ENCODE results near the gene FAM221A. TPM values are rescaled to one million over a fixed set of nuclear protein-coding genes. Genes with fewer than 3 reads are reported as not detected.

Gene FAM221A
- total RNA-seq, 4 donors from 2014 or later = 2.2 to 3.8 (median 2.5) TPM

GRCh38 chr7:23742051-23742450 is 62.1 kb downstream of the FAM221A start:
- TF ChIP-seq POLR2A (IDR thresholded peaks at IDR 0.05) = no peak
- TF ChIP-seq, protein P1, sequence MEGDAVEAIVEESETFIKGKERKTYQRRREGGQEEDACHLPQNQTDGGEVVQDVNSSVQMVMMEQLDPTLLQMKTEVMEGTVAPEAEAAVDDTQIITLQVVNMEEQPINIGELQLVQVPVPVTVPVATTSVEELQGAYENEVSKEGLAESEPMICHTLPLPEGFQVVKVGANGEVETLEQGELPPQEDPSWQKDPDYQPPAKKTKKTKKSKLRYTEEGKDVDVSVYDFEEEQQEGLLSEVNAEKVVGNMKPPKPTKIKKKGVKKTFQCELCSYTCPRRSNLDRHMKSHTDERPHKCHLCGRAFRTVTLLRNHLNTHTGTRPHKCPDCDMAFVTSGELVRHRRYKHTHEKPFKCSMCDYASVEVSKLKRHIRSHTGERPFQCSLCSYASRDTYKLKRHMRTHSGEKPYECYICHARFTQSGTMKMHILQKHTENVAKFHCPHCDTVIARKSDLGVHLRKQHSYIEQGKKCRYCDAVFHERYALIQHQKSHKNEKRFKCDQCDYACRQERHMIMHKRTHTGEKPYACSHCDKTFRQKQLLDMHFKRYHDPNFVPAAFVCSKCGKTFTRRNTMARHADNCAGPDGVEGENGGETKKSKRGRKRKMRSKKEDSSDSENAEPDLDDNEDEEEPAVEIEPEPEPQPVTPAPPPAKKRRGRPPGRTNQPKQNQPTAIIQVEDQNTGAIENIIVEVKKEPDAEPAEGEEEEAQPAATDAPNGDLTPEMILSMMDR (IDR thresholded peaks at IDR 0.05 in 4 of 5, conservative IDR thresholded peaks at IDR 0.05 in 1 of 5) = no peak
- ATAC-seq (no peak), DNase-seq (no peak)
- Histone ChIP-seq H3K27me3 (no peaks in the 10 kb centered on the region), H3K4me3 (no peak overlapping the region), H3K9me3 (no peaks in the 10 kb centered on the region), H3K4me1 (no peaks in the 10 kb centered on the region), H3K27ac (no peak overlapping the region), H3K36me3 (no peaks in the 10 kb centered on the region)
- intact Hi-C loops (cut with DNase I; ENCODE audit: low total_unique reads) = no loop called here
- in situ Hi-C loops (cut with MboI; ENCODE audit: low sequenced_read_pairs in 4 of 4) = no loop called here

- H3K9me3 ChIP-seq = no peaks in the 10 kb centered on the region
- in situ Hi-C loops (cut with MboI; ENCODE audit: low sequenced_read_pairs in 4 of 4) (no loop called here), intact Hi-C loops (cut with DNase I; ENCODE audit: low total_unique reads) (no loop called here)
- no peaks in the 10 kb centered on the region for H3K36me3 ChIP-seq
- DNase-seq (no peak), ATAC-seq (no peak)
- TF ChIP-seq, protein P1 (IDR thresholded peaks at IDR 0.05 in 4 of 5, conservative IDR thresholded peaks at IDR 0.05 in 1 of 5) = no peak
- TF ChIP-seq POLR2A (IDR thresholded peaks at IDR 0.05) = no peak
- no peaks in the 10 kb centered on the region for H3K4me1 ChIP-seq
- no peak overlapping the region for H3K4me3 ChIP-seq
- H3K27me3 ChIP-seq = no peaks in the 10 kb centered on the region
- no peak overlapping the region for H3K27ac ChIP-seq
Observed at GRCh38 chr7:23743226-23743625, 63.2 kb downstream of the FAM221A start.

DNA sequence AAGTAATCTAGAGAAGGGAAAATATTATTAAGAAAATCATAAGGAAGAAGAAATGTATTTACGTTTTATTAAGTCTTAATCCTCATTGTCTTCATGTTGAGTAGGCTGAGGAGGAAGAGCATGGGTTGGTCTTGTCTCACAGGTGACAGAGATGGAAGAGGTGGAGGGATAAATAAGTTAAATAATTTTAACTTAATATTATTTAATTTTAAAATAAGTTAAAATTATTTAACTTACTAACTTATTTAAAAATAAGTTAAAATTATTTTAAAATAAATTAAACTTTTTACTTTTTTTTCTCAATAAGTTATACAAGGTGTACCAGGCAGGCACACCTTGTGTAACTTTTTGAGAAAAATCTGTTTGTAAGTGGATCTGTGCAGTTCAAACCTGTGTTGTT is 66.6 kb downstream of the FAM221A start:
- H3K9me3 ChIP-seq = no peaks in the 10 kb centered on the region
- no peaks in the 10 kb centered on the region for H3K36me3 ChIP-seq
- no peak overlapping the region for H3K27ac ChIP-seq
- no peak overlapping the region for H3K4me3 ChIP-seq
- no peak for ATAC-seq
- no peaks in the 10 kb centered on the region for H3K4me1 ChIP-seq
- no peak for TF ChIP-seq POLR2A (IDR thresholded peaks at IDR 0.05)
- TF ChIP-seq, protein P1 (IDR thresholded peaks at IDR 0.05 in 4 of 5, conservative IDR thresholded peaks at IDR 0.05 in 1 of 5) = no peak
- H3K27me3 ChIP-seq = no peaks in the 10 kb centered on the region
- no peak for DNase-seq
- intact Hi-C loops (cut with DNase I; ENCODE audit: low total_unique reads) = no loop called here
- in situ Hi-C loops (cut with MboI; ENCODE audit: low sequenced_read_pairs in 4 of 4) = no loop called here

DNA sequence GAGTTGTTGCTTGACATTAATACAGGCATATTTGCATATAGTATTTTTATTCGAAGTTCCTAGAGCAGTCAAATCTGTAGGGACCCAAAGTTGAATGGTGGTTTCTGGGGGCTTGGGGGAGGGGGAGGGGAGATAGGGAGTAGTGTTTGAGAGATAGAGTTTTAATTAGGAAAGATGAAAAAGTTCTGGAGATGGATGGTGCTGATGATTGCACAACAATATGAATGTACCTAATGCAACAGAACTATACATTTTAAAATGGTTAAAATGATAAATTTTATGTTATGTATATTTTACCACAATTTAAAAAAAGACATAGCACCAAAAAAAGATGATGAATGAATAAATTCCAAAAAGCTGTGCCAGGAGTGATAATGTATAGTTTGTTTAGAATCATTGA is 71.9 kb downstream of the FAM221A start:
- H3K4me1 ChIP-seq = no peaks in the 10 kb centered on the region
- in situ Hi-C loops (cut with MboI; ENCODE audit: low sequenced_read_pairs in 4 of 4) = no loop called here
- H3K27ac ChIP-seq = no peak overlapping the region
- no peak overlapping the region for H3K4me3 ChIP-seq
- H3K9me3 ChIP-seq = no peaks in the 10 kb centered on the region
- no peak for ATAC-seq
- DNase-seq = no peak
- H3K36me3 ChIP-seq = no peaks in the 10 kb centered on the region
- intact Hi-C loops (cut with DNase I; ENCODE audit: low total_unique reads) = no loop called here
- TF ChIP-seq, protein P1 (IDR thresholded peaks at IDR 0.05 in 4 of 5, conservative IDR thresholded peaks at IDR 0.05 in 1 of 5) = no peak
- no peak for TF ChIP-seq POLR2A (IDR thresholded peaks at IDR 0.05)
- H3K27me3 ChIP-seq = no peaks in the 10 kb centered on the region

Other genes with a start within 250 kb of the FAM221A start
- under 1 TPM in 1 of 4 donors, not detected in 3; 0.51 TPM for gene IGF2BP3, start 209.7 kb upstream of the FAM221A start, total RNA-seq
- 1 to 10 TPM; 4.8 to 6.4 (median 5.7) TPM for gene TRA2A, start 148.2 kb upstream of the FAM221A start, total RNA-seq
- gene CCDC126, start 82.8 kb upstream of the FAM221A start, total RNA-seq = 10 to 100 TPM; 12.0 to 23.1 (median 20.2) TPM
- gene STK31, start 30.0 kb downstream of the FAM221A start, total RNA-seq = under 1 TPM in 1 of 4 donors, not detected in 3; 0.10 TPM

All from gastrocnemius medialis (tissue), 4 donors.